Nucleus accumbens (tissue), 56 donors: Measurements from ENCODE around the gene CCDC154.
"Not testable (repeated sequence)": the region's sequence is repeated elsewhere in the genome, so short reads cannot be mapped to it uniquely, and the experiment has no call there.

Experiments
- DNase-seq, 56 donors: peaks; one replicate each; lab custom pipeline; 2025; lab: John Stamatoyannopoulos, UW

CCDC154 gene

DNA sequence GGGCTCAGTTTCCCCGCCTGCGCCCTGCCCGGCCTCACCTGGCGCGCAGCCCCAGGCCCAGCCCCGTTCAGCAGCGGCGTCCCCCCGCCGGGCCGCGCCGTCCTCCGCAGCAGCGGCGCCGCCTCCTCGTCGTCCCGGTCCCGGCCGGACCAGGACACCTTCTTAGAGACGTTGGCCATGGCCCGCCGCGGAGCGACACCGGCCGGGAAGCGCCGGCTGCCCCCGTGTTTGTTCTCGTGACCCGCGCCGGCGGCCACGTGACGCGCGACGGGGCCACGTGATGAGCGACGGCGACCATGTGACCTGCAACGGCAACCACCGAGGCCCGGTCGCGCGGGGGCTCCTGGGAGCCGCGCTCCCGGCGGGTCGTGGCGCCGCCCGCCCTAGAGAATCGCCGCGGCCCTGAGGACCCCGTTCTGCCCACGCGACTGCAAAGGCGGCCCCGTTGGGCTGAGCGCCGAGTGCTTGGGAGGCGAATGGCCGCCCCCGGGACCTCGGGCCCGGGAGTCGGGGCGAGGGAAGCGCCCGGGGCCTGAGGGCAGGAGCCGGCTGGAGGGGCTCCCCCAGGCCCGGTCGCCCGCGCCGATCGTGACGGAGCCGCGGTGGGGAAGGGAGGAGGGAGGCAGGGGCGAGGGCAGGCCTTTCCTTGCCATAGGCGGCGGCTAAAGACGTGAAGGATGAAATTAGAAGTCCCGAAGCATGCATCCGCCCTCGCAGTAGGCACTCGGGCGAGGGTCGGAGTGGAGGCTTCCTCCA lies 30.6 kb upstream of the CCDC154 start, which contains the start of gene CLCN7:
TSS of gene CLCN7 (minus strand) at position 233 of the 756 bp plus-strand sequence. CDS start at position 179, 54 bp downstream.
- DNase-seq: peak in 54 of 56 donors; percentile 27 to 93 (median 81)

DNA sequence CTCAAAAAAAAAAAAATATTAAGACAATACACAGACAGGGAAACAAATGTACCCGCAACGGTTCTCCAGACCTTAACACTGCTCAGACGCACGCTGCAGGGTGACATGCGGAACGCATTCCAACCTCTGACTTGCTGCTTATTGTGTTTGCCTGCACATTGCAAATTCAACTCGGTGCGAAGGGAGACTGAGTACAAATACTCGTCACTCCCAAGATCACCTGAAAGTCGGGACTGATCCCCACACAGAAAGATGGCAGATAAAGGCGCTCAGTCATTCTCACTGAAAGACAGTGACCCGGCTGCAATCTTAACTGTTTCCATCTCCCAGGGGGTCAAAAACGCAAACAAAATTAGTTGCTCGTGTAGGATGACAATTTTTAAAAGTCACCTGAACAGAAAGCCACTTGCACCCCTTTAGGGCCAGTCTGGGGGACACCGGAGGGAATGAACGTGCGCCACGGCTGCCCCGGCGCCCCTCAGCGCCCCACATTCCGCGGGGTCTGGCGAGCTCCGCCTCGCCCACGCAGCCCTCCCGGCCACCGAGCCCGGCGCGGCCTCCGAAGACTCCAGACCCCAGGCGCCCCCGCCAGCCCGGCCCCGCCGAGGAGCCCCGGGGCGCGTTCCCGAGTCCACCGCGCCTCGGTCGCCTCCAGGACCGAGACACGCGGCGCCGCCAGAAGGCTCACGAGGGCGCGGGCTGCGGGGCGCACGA lies 29.9 kb upstream of the CCDC154 start:
- peak in 2 of 56 donors; percentile 49 to 53 for DNase-seq

DNA sequence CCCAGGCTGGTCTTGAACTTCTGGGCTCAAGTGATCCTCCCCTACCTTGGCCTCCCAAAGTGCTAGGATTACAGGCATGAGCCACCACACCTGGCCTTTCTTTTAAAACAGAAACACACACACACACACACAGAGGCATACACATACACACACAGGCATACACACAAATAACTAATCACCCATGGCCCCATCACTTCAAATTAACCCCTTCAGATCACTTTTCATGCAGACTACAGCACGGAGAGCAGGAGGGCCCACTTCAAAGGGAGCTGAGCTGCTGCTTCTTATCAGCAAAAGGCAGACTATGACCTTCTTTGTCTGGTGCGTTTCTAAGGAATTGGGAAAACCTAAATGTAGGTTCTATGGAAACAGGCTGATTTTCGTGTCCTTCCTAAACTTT lies 28.6 kb upstream of the CCDC154 start:
- DNase-seq: no peak

DNA sequence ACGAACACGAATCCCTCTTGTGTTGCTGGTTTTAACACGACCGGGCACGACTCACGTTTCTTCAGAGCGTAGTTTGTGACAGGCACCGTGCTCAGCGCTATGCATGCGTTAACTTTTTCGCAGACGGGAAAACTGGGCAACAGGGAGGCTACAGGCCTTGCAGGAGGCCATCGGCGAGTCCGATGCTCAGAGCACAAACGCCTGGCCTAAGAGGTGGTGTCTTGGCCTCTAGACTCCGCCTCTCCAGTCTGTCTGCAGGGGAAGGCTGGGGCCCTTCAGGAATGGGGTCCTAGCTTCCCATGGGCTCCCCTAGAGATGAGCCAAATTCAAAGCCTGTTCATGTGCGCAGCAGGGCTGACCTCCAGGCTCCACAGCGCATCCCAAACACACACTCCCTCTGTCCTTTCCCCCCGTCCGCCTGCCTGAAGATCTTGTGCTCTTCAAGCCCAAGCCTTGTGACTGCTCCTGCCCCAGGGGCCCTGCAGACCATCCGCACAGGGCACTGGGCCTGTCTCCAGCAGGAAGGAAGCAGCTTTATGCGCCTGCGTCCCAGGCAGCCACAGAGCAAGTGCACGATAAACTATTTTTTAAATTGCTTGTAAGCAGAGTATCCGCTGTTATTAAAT lies 27.3 kb upstream of the CCDC154 start:
- DNase-seq: no peak

DNA sequence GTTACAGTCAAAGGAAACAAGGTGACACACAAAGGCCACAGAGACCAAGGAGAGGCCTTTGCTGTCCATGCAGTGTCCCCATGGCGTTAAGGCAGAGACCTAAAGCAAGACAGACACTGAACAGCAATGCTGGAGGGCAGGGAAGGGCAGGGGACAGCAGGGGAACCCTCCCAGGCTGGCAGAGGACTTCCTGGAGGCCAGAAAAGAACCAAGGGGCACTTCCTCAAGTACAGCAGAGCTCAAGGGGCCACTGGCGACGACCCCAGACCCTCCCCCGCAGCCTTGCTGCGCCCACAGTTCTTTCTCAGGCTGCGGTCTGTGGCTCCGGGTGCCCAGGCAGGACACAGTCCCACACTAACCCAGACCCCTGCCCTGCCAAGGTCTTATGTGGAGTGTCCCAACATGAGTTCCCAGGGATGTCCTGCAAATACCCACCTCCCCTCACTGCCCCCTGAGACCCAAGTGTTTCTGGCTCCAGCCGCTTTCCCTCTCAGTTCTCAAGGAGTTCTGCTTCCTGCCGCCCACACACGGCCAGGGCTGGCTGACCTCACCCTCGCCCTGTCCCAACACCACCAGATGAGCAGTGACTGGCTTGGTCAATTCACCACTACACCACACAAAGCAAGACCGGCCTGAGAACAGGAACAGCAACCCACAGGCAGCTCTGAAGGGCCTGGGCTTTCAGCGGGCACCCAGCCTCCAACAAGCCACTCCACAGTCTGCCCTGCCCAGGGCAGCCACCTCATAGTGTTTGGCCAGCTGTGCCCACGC lies 26.3 kb upstream of the CCDC154 start:
- DNase-seq: no peak

DNA sequence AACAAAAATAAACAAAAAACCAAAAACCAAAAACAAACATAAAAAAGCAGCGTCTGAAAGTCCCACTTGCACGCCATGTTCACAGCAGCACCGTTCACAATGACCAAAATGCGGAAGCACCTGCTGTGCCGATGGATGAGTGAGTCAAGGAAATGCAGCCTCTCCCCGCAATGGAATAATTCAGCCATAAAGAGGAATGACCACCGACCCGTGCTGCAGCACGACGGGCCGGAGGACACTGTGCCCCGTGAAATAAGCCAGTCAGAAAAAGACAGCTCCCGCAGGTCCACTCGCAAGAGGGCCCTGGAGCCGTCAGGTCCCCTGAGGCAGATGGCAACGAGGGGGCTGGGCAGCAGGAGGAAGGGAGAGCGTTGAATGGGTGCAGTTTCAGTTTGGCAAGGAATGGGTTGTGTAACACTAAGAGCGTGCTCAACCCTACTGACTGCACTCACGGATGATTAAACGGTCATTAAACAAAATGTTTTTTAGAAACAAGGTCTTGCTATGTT lies 25.4 kb upstream of the CCDC154 start:
- no peak for DNase-seq

DNA sequence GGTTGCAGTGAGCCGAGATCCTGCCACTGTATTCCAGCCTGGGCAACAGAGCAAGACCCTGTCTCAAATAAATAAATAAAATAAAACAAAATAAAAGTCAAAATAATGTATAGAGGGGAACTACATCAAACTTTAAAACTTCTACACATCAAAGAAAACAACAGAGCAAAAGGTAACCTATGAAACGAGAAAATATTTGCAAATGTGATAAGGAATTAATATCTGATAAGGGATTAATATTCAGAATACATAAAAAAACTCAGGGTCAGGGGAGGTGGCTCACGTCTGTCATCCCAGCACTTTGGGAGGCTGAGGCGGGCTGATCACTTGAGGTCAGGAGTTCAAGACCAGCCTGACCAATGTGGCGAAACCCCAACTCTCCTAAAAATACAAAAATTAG lies 24.8 kb upstream of the CCDC154 start:
- DNase-seq: not testable (repeated sequence)

DNA sequence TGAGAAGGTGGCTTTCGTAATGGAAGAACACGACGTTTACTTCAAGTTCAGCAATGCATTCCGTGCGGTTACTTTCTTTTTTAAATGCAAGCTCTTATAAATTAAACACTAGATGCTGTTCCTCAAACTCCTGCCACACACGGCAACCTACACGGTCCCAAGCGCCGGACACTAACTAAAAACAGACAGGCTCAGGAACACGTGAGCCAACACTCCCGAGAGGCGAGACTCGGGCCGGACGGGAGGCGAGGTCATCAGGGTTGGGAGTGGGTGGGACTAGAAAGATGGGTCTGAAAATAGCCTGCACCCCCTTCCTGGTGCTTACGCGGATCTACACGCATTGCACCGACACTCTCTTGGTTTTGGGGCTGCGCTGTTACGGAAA lies 24.1 kb upstream of the CCDC154 start:
- DNase-seq: no peak

DNA sequence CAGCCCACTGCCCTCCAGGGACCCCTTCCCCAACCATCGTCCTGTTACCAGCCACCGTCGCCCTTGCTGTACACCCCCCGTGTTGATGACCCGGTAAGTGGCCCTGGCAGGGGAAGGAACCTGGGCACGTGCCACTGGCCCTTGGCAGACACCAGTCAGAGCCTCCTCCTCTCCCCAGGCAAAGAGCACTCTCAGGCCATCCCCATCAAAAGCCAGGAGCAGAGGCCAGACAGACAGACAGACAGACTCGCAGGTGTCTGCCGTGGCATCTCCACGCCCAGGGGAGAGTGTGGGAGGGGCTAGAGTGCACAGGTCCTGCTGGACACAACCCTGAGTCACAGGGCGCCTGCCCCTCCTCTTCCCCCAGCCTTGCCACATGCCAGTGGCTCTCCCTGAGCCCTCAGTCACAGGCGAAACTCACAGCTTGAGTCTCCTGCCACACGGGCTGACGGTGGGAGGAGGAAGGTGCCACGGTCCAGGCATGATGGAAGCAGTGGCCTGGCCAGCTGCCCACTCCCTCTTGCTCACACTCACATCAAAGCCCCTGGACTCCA lies 22.7 kb upstream of the CCDC154 start:
- no peak for DNase-seq

DNA sequence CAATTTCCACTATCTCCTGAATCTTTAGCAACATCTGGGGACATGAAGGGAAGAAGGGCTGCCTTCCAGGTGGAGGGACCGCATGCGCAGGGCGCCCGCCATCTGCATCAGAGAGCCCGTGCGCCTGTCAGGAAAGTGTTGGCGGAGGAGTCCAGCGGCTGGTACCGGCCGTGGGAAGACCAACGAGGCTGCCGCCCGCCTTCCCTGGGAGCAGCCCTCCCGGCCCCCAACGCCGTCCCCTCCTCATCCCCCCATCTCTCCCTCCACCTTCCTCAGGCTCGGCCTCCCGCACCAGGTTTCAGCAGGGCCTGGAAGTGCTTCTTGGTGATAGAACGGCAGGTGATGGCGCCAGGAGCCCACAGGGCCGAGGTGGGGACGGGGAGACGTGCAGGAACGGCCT lies 21.7 kb upstream of the CCDC154 start:
- no peak for DNase-seq

DNA sequence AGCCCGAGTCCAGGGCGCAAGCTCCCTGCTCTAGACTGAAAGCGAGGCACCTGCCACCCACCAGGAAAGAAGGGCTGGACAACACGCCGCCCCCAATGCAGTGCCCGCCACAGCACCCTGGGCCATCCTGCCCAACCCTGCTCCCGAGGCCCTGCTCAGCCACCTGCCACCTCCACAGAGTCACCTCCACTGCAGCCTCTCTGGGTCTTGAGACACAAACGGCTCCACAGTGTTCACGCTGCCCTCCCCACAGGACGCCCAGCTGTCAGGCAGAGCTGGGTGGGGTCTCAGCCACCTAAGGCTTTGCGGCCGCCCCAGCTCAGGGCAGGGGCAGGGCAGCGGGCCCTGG lies 21.2 kb upstream of the CCDC154 start:
- DNase-seq: no peak

DNA sequence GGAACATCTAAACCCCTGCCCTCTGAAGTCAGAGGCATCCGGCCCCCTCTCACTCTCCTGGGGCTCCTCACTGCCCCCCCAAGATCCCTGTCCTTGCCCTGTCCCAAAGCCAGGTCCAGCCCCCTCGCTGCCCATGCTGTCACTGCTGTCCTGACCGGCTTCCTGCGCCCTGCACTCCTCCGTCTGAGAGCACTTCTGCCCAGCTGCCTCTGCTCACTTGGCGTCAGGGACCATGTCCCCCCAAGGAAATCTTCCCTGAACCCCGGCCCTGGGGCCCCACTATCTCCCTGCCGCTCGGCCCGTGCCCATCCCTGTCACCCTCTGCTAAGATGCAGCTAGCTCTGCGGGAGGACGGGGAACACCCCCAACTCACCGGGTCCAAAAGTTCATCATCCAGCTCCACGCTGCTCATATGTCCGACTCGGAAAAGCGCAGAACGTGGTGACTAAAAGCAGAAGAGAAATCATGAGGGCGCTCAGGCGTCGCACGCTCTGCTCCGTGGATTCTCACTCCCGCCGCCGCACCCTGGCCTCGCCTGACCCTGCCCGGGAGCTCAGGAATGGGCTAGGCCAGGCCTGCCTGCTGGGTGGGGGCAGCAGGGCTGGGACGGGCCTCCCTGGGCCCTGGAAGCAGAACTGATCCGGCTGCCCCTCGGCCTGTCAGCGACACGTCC lies 20.7 kb upstream of the CCDC154 start:
- no peak for DNase-seq

DNA sequence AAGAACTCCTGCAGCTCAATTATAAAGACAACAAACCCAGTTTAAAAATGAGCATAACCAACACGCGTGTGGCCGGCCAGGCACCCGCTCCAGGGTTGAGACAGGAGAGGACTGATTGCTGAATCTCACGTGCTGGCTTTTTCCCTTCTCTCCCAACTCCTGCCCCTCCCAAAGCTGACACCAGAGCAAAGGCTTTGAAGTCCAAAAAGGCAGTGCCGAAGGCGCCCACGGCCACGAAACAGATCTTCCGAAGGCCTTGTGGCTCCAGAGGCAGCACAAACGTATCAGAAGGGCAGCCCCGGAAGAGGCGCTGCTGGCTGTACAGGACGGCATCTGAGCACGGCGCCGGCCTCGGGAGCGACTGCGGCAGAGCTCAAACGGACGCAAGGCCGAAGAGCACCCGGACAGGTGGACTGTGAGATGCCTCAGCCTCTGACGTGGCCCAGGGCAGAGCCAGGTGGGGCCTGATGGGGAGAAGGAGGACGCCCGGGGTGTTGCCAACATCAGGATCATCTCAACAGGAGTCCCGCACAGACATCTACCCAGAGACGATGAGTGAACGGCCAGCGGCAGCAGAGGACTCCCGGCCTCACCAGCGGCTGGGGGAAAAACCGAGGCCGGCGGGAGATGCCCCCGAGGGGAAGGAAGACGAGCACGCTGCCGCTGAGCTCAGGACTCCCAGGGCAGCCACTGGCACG lies 20.0 kb upstream of the CCDC154 start:
- DNase-seq: no peak

DNA sequence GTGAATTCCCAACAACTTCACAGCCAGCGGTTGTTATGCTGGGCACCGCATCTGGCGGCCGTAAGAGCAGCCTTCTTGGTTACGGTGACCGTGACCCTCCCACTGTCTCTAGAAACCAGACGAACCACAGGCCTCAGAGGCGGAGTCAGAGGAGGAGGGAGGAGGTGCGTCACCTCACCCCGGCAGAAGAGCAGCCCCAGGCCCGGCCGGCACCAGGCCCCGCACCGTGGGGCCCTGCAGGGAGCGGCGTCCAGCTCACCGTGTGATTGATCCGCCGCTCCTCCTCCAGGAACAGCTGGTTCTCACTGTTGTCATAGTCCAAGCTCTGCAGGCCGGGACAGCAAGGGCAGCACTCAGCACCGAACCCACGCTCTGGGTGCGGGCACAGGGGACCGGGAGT lies 16.8 kb upstream of the CCDC154 start:
- DNase-seq: no peak

DNA sequence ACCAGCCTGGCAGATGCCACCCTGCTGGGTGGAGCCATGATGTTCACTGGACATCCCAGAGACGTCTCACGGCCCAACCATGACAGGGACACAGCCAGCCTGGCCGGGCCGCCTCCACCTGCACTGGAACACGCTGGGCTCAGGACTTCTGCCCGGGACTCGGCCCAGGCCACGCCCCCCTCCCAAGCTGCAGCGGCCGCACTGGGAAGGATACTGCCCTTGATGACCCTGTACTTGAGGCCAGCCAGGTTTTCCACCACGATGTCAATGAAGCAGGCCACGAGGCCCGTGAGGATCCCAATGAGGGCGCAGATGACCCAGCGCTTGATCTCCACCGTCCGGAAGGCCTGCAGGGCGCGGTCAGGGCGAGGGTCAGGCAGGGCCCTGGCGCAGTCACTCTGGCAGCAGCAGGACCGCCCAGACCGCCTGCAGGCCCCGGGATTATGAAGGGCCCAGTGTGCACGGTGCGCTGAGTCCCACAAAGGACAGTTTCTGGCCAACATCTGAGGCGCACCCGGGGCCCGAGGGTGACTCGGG lies 16.3 kb upstream of the CCDC154 start:
- DNase-seq: no peak

DNA sequence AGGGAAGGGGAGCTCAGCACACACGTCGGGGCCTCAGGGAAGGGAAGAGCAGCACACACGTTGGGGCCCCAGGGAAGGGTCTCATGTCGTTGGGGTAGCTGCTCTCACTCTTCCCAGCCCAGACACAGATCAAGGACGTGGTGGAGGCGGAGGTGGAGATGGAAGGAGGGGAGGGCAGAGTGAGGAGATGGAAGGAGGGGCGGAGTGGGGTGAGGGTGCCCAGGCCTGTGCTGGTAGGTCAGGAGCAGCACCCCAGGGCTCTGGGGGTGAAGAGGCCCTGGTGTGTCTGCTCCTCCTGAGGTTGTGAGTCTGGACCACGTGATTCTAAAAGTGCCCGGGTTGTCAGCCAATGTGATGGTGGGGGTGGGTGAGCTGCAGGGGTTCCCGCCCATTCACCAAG lies 15.6 kb upstream of the CCDC154 start:
- no peak for DNase-seq

DNA sequence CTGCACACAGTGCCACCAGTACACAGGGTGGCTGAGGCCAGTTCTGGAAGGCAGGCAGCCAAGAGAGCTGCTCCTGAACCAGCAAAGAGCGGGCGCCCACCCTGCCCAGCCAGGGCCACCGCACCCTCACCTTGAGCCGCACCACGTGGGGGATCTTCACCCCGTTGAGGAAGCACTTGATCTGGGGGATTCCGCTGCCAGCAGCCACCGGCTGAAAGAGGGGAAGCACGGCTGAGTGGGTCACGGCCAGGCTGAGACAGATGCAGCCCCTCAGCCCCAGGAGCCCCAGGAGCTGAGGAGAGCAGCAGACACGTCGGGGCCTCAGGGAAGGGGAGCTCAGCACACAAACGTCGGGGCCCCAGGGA lies 14.6 kb upstream of the CCDC154 start:
- DNase-seq: no peak

DNA sequence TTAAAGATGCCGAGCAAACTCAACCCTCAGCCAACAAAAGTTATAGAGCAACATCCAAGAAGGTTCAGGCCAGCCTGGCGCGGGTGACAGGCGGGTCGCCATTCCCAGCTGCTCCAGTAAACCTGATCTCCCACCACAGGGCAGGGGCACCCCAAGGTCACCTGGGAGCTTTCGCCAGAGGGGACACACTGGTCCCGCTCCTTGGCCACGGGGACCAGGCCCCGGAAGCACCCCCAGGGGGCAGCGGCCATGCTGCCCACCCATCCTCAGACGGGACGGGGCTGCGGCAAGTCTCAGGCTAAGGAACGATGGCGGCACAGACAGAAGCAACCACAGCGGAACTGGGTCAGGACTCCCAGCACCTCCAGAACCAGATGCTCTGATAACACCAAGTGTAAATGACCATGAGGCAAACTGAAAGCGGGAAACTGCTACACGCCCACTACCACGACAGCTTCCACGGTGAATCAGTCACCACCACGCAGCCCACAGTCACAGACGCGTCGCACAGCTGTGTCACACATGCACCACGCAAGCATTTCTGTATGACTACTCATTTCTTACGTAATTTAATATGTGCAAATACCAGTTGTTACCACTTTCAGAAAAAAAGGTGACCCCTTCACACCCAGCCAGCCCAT lies 14.1 kb upstream of the CCDC154 start:
- peak in 9 of 56 donors; percentile 5 to 22 (median 14) for DNase-seq
